Ascending aorta (tissue), 2 donors: ENCODE data around the gene VAPA. TPM values are rescaled to one million over a fixed set of nuclear protein-coding genes. Genes with fewer than 3 reads are reported as not detected.

ENCODE experiments used
- DNase-seq, 2 donors: peaks; one replicate each; pipeline ENCODE4 v3.0.0-alpha.2; 2019; ENCODE audit warnings: low spot score in 2 of 2
- H3K27ac ChIP-seq, 2 donors: fragments of 200-600 bp; sonication (generic); one replicate each; pipeline ENCODE4 v1.5.1; 2016 to 2017; ENCODE audit warnings: mild to moderate bottlenecking in 1 of 2
- H3K27me3 ChIP-seq: fragments of 200-600 bp; sonication (generic); one replicate; pipeline ENCODE4 v1.5.1; 2017
- H3K36me3 ChIP-seq, 2 donors: fragments of 200-600 bp; sonication (generic); one replicate each; pipeline ENCODE4 v1.5.1; 2016
- H3K4me1 ChIP-seq, 2 donors: fragments of 200-600 bp; sonication (generic); one replicate each; pipeline ENCODE4 v1.5.1; 2016 to 2017; ENCODE audit warnings: mild to moderate bottlenecking in 1 of 2
- H3K4me3 ChIP-seq, 2 donors: fragments of 200-600 bp; sonication (generic); one replicate each; pipeline ENCODE4 v1.5.1; 2016 to 2017; ENCODE audit warnings: mild to moderate bottlenecking in 1 of 2
- H3K9me3 ChIP-seq, 2 donors: fragments of 200-600 bp; sonication (generic); one replicate each; pipeline ENCODE4 v1.5.1; 2016
- intact Hi-C: fragments of 100-400 bp; cut with DNase I; formaldehyde crosslinking; loops from one replicate; pipeline ENCODE4 v1.15.1; 2023
- total RNA-seq: library from RNA; depleted of rRNA; stranded (reverse); fragments of >200 nt; gene quantifications from one replicate; pipeline ENCODE4 v1.1.0, GENCODE V29; 2016
- TF ChIP-seq, protein P1 (sequence below), 3 experiments: fragments of 200-600 bp in 2 of 3; fragments of 450-650 bp in 1 of 3; sonication (generic) in 2 of 3; IDR thresholded peaks; one replicate each; pipeline ENCODE4 v1.5.1; 2016 to 2019; ENCODE audit warnings: antibody characterized with exemption in 3 of 3, mild to moderate bottlenecking in 1 of 3, moderate library complexity in 1 of 3

VAPA gene
- total RNA-seq, 1 donor from 2014 or later: 109 TPM

DNA sequence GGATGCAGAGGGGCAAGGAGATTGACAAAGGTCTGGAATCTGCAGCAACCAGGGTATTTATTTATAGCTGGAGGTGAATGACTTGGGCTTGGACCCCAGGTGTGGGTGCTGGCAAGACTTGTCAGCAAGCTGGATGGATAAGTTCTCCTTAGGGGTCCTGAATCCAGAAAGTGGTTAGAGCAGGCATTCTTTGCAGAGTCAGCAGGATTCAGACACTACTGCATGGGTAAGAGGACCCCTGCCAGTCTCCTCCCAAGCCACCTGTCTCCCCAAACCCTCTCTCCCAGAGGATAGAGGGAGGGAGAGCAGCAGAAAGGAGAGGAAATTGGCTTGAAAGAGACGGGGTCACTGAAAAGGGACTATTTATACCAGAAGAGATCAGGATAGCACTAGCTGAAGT is 89.5 kb downstream of the VAPA start:
- Histone ChIP-seq H3K27me3 (no peaks in the 10 kb centered on the region), H3K27ac (no peak overlapping the region), H3K36me3 (no peaks in the 10 kb centered on the region), H3K4me3 (no peak overlapping the region), H3K9me3 (peaks cover 0 to 10% of the 10 kb centered on the region in 2 donors), H3K4me1 (no peaks in the 10 kb centered on the region)
- DNase-seq: no peak
- intact Hi-C loops: no loop called here
- TF ChIP-seq, protein P1, sequence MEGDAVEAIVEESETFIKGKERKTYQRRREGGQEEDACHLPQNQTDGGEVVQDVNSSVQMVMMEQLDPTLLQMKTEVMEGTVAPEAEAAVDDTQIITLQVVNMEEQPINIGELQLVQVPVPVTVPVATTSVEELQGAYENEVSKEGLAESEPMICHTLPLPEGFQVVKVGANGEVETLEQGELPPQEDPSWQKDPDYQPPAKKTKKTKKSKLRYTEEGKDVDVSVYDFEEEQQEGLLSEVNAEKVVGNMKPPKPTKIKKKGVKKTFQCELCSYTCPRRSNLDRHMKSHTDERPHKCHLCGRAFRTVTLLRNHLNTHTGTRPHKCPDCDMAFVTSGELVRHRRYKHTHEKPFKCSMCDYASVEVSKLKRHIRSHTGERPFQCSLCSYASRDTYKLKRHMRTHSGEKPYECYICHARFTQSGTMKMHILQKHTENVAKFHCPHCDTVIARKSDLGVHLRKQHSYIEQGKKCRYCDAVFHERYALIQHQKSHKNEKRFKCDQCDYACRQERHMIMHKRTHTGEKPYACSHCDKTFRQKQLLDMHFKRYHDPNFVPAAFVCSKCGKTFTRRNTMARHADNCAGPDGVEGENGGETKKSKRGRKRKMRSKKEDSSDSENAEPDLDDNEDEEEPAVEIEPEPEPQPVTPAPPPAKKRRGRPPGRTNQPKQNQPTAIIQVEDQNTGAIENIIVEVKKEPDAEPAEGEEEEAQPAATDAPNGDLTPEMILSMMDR (IDR thresholded peaks at IDR 0.05): no peak

DNA sequence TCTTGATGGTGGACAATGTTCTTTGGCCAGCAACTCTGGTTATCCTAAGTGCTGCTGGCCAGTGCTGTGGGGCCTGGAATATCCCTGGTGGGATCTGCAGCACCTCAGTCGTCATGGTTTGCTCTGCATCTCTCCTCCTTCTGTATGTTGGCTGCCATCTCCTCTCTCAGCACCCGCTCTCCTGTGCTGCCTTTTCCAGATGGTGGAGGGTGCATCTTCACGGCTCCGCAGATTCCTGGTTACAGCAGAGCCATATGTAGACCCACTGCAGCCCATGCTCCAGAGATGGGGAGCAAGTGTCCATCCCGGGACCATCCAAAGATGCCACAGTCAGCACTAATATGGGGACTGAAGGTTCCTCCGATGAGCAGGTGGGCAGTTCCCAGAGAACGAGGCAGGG is 90.0 kb downstream of the VAPA start:
- intact Hi-C loops: no loop called here

DNA sequence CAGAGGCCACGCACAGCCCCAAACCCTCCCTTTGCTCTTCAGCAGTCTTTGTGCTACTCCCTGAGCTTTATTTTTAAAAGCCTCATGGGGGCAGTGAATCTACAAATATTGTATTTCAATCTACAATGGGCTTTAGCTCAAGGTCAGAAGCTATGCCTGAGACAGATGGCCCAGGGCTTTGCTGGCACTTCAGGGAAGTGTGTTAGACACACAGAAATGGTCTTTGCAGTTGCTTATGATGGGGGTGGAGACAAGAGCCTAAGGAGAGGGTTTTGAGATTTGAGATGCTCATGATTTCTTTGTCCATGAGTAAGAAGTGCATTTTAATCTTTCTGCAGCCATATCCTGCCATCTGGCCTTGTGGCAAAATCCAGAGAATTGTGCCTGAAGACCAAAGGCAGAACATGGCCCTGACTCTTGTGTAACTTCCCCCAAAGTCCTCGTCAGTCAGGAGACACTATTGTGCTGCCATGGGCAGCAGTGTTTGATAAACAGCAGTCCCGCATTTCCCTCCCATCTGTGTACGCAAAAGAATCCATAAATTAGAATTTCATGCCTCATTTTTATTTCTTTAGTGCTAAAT is 92.6 kb downstream of the VAPA start:
- Histone ChIP-seq H3K4me1 (peaks cover 13 to 16% of the 10 kb centered on the region in 2 donors), H3K27ac (peak overlapping the region in 1 of 2 donors; percentile 29), H3K9me3 (no peaks in the 10 kb centered on the region), H3K36me3 (no peaks in the 10 kb centered on the region), H3K27me3 (no peaks in the 10 kb centered on the region), H3K4me3 (no peak overlapping the region)
- DNase-seq: no peak
- TF ChIP-seq, protein P1 (IDR thresholded peaks at IDR 0.05): peak in 2 of 3 experiments; percentile 31 to 55
- intact Hi-C loops: loop anchor here (1.0 kb wide), 1 partner anchor 514 kb away; no protein-coding TSS in a partner anchor

More for the DNA sequence above, 90.0 kb downstream of the VAPA start:
- no peak overlapping the region for H3K4me3 ChIP-seq
- H3K36me3 ChIP-seq: no peaks in the 10 kb centered on the region
- DNase-seq: no peak
- H3K4me1 ChIP-seq: no peaks in the 10 kb centered on the region
- H3K27me3 ChIP-seq: no peaks in the 10 kb centered on the region
- no peak overlapping the region for H3K27ac ChIP-seq
- TF ChIP-seq, protein P1 (IDR thresholded peaks at IDR 0.05): no peak
- H3K9me3 ChIP-seq: peaks cover 0 to 4% of the 10 kb centered on the region in 2 donors

DNA sequence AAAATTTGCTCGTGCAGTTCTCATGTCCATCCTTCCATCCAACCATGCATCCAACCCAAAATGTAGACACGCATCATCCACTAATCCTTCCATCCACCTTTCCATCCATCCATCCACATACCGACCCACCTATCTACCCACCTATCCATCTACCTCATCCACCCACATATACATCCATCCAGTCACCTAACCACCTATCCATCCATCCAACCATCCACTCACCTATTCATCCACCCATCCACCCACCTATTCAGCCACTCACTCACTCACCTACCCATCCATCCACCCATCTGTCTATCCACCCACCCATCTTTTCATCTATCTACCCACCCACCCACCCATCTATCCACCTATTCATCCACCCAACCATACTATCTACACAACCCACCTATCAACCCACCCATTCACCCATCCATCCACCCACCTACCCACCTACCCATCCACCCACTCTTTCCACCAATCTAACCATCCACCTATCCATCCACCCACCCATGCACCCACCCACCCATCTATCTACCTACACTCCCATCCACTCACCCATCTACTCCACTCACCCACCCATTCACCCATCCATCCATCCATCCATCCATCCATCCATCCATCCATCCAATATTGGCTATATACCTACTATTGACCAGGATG is 94.3 kb downstream of the VAPA start:
- peaks cover 13 to 21% of the 10 kb centered on the region in 2 donors for H3K4me1 ChIP-seq
- DNase-seq: no peak
- H3K27me3 ChIP-seq: no peaks in the 10 kb centered on the region
- intact Hi-C loops: no loop called here
- no peaks in the 10 kb centered on the region for H3K36me3 ChIP-seq
- no peak overlapping the region for H3K4me3 ChIP-seq
- TF ChIP-seq, protein P1 (IDR thresholded peaks at IDR 0.05): no peak
- H3K9me3 ChIP-seq: no peaks in the 10 kb centered on the region
- H3K27ac ChIP-seq: no peak overlapping the region

Other genes starting within 250 kb of the VAPA start
- 36.8 TPM for gene RAB31, start 205.7 kb upstream of the VAPA start, total RNA-seq
- not detected for gene TXNDC2, start 28.0 kb upstream of the VAPA start, total RNA-seq